H1 (cell line): ENCODE results near the gene PSKH1. TPM values are rescaled to one million over a fixed set of nuclear protein-coding genes. Genes with fewer than 3 reads are reported as not detected.
A peak's percentile ranks its signal among the peaks of the same experiment; 100 is the strongest.

Source experiments
- CTCF ChIA-PET: fragments of 300-600 bp; sonication (Branson Sonifier 250); formaldehyde crosslinking; loops from one replicate; lab custom pipeline; 2021; ENCODE audit not compliant: partially characterized antibody; lab: Charles Lee
- POLR2A ChIA-PET: fragments of 300-600 bp; sonication (Branson Sonifier 250); formaldehyde crosslinking; loops from one replicate; lab custom pipeline; 2021; ENCODE audit warnings: inconsistent platforms; ENCODE audit not compliant: partially characterized antibody; lab: Charles Lee
- DNase-seq, 2 experiments: peaks; one replicate each; pipeline versions ENCODE4 v3.0.0 to v3.0.0-alpha.2; 2010 to 2022; ENCODE audit warnings: low spot score in 2 of 2, low read depth in 1 of 2, mixed read lengths in 1 of 2
- FAIRE-seq: peaks from 2 replicates; lab custom pipeline; 2011; peaks lifted over from hg19 to GRCh38; lab: Jason Lieb, UNC
- H2AFZ ChIP-seq: 2 replicates; pipeline ENCODE4 v1.8.1; 2012; ENCODE audit warnings: low read length, inconsistent platforms
- H2AK5ac ChIP-seq: 2 replicates; pipeline ENCODE4 v1.6.1; 2013; ENCODE audit warnings: low read depth, low read length
- H2BK120ac ChIP-seq: replicated peaks from 2 replicates; pipeline ENCODE3; 2013; ENCODE audit warnings: low read depth, low read length, inconsistent platforms
- H2BK12ac ChIP-seq: 2 replicates; pipeline ENCODE4 v1.6.1; 2013; ENCODE audit warnings: low read depth, low read length
- H2BK15ac ChIP-seq: 2 replicates; pipeline ENCODE4 v1.6.1; 2013; ENCODE audit warnings: low read length
- H2BK20ac ChIP-seq: 2 replicates; pipeline ENCODE4 v1.6.1; 2013; ENCODE audit warnings: low read length
- H2BK5ac ChIP-seq: 2 replicates; pipeline ENCODE4 v1.6.1; 2013; ENCODE audit warnings: low read depth, low read length
- H3K14ac ChIP-seq: 2 replicates; pipeline ENCODE4 v1.6.1; 2013; ENCODE audit warnings: inconsistent platforms; ENCODE audit not compliant: insufficient read length
- H3K18ac ChIP-seq: 2 replicates; pipeline ENCODE4 v1.6.1; 2013; ENCODE audit warnings: low read length; ENCODE audit errors: extremely low read depth
- H3K23ac ChIP-seq: 2 replicates; pipeline ENCODE4 v1.6.1; 2013; ENCODE audit warnings: inconsistent platforms; ENCODE audit not compliant: insufficient read length
- H3K23me2 ChIP-seq: 2 replicates; pipeline ENCODE4 v1.6.1; 2013; ENCODE audit warnings: low read depth, low read length
- H3K27ac ChIP-seq: 2 replicates; pipeline ENCODE4 v1.6.1; 2011; ENCODE audit warnings: low read depth, low read length, inconsistent platforms
- H3K27me3 ChIP-seq, 4 experiments: replicated peaks in 1 of 4; 1 replicate in 1 of 4; 2 replicates in 3 of 4; pipeline versions ENCODE4 v1.6.1 to v1.8.1; 2011 to 2013; ENCODE audit warnings: low read length in 3 of 4, mild to moderate bottlenecking in 3 of 4, inconsistent platforms in 2 of 4, mixed read lengths in 2 of 4, moderate library complexity in 1 of 4; ENCODE audit not compliant: control insufficient read depth in 3 of 4, insufficient read depth in 3 of 4; ENCODE audit errors: extremely low read depth in 1 of 4
- H3K36me3 ChIP-seq, 4 experiments: 2 replicates each; pipeline versions ENCODE4 v1.6.1 to v1.8.1; 2011 to 2013; ENCODE audit warnings: mild to moderate bottlenecking in 4 of 4, low read length in 3 of 4, moderate library complexity in 2 of 4, control low read depth in 1 of 4, inconsistent platforms in 1 of 4; ENCODE audit not compliant: insufficient read depth in 4 of 4, control insufficient read depth in 2 of 4
- H3K4ac ChIP-seq: replicated peaks from 2 replicates; pipeline ENCODE3; 2013; ENCODE audit warnings: low read length, low read depth, mixed read lengths, inconsistent platforms; ENCODE audit not compliant: insufficient read length
- H3K4me1 ChIP-seq, 4 experiments: replicated peaks in 1 of 4; 1 replicate in 1 of 4; 2 replicates in 3 of 4; pipeline versions ENCODE4 v1.6.1 to v1.8.1; 2011 to 2013; ENCODE audit warnings: low read length in 3 of 4, inconsistent platforms in 2 of 4, mixed read lengths in 1 of 4; ENCODE audit not compliant: insufficient read depth in 4 of 4, control insufficient read depth in 3 of 4
- H3K4me2 ChIP-seq, 2 experiments: 2 replicates each; pipeline versions ENCODE4 v1.6.1 to v1.8.1; 2011 to 2013; ENCODE audit warnings: low read depth in 2 of 2, low read length in 2 of 2, control low read depth in 1 of 2, inconsistent platforms in 1 of 2, mild to moderate bottlenecking in 1 of 2; ENCODE audit not compliant: insufficient read depth in 1 of 2
- H3K4me3 ChIP-seq, 4 experiments: fragments of 200-600, 300-600 bp in 1 of 4; sonication (generic), shearing (Covaris generic), sonication (Bioruptor Twin) in 1 of 4; 2 replicates each; pipeline versions ENCODE4 v1.5.1 to v1.8.1; 2011 to 2016; ENCODE audit warnings: low read length in 4 of 4, low read depth in 3 of 4, control low read depth in 2 of 4, inconsistent platforms in 2 of 4, mild to moderate bottlenecking in 2 of 4, mixed read lengths in 1 of 4, moderate library complexity in 1 of 4; ENCODE audit not compliant: insufficient read depth in 2 of 4; ENCODE audit errors: extremely low read depth in 1 of 4
- H3K56ac ChIP-seq: replicated peaks from 2 replicates; pipeline ENCODE3; 2013; ENCODE audit warnings: low read depth, mild to moderate bottlenecking, mixed read lengths, low read length, inconsistent platforms; ENCODE audit not compliant: insufficient read length
- H3K79me1 ChIP-seq: 2 replicates; pipeline ENCODE4 v1.6.1; 2013; ENCODE audit warnings: low read depth, low read length, control low read depth
- H3K79me2 ChIP-seq, 2 experiments: 2 replicates each; pipeline versions ENCODE4 v1.6.1 to v1.8.1; 2012 to 2013; ENCODE audit warnings: low read length in 2 of 2, mild to moderate bottlenecking in 2 of 2, inconsistent platforms in 1 of 2; ENCODE audit not compliant: insufficient read depth in 2 of 2, control insufficient read depth in 1 of 2
- H3K9ac ChIP-seq, 4 experiments: replicated peaks in 1 of 4; 1 replicate in 1 of 4; 2 replicates in 3 of 4; pipeline versions ENCODE4 v1.6.1 to v1.8.1; 2011 to 2013; ENCODE audit warnings: low read depth in 3 of 4, low read length in 3 of 4, control low read depth in 2 of 4, mild to moderate bottlenecking in 2 of 4, moderate library complexity in 2 of 4, inconsistent platforms in 1 of 4; ENCODE audit errors: extremely low read depth in 1 of 4
- H3K9me3 ChIP-seq, 2 experiments: 2 replicates each; pipeline versions ENCODE4 v1.6.1 to v1.8.1; 2012 to 2013; ENCODE audit warnings: mild to moderate bottlenecking in 2 of 2, moderate library complexity in 2 of 2, control low read depth in 1 of 2, inconsistent platforms in 1 of 2, low read depth in 1 of 2, low read length in 1 of 2, mixed read lengths in 1 of 2; ENCODE audit not compliant: insufficient read depth in 2 of 2
- H4K20me1 ChIP-seq, 2 experiments: replicated peaks in 1 of 2; 2 replicates each; pipeline versions ENCODE3 to v1.8.1; 2011 to 2013; ENCODE audit warnings: inconsistent platforms in 2 of 2, low read length in 2 of 2, mild to moderate bottlenecking in 1 of 2; ENCODE audit not compliant: insufficient read depth in 2 of 2, control insufficient read depth in 1 of 2
- H4K5ac ChIP-seq: 2 replicates; pipeline ENCODE4 v1.6.1; 2013; ENCODE audit warnings: low read length, low read depth, mixed read lengths, inconsistent platforms; ENCODE audit not compliant: insufficient read length
- H4K8ac ChIP-seq: 2 replicates; pipeline ENCODE4 v1.8.0; 2013; ENCODE audit warnings: mild to moderate bottlenecking, moderate library complexity, low read length, inconsistent platforms; ENCODE audit not compliant: insufficient read depth; ENCODE audit errors: extremely low read depth
- H4K91ac ChIP-seq: replicated peaks from 2 replicates; pipeline ENCODE3; 2013; ENCODE audit warnings: low read length, mixed read lengths, inconsistent platforms; ENCODE audit not compliant: insufficient read length
- CBX5 ChIP-seq: fragments of 300-800, 300-1000 bp; sonication (generic); IDR thresholded peaks from 2 replicates; pipeline ENCODE4 v1.7.1; 2016; ENCODE audit warnings: antibody characterized with exemption, low read length, low read depth
- CTCF ChIP-seq, 3 experiments: IDR thresholded peaks; 1 replicate in 2 of 3; 2 replicates in 1 of 3; pipeline versions ENCODE4 v1.5.1 to v1.6.1; 2011; ENCODE audit warnings: low read length in 3 of 3, mild to moderate bottlenecking in 3 of 3, inconsistent platforms in 2 of 3, low read depth in 1 of 3, moderate library complexity in 1 of 3; ENCODE audit not compliant: insufficient read depth in 1 of 3; ENCODE audit errors: control extremely low read depth in 1 of 3
- FOSL1 ChIP-seq: IDR thresholded peaks from 2 replicates; pipeline ENCODE4 v1.6.1; 2011; ENCODE audit warnings: mild to moderate bottlenecking, low read depth, low read length, moderate library complexity; ENCODE audit not compliant: insufficient read depth
- GTF2F1 ChIP-seq: IDR thresholded peaks from 2 replicates; pipeline ENCODE4 v1.6.1; 2012; ENCODE audit warnings: low read depth, low read length, improper control_type of control experiment, borderline replicate concordance
- RAD21 ChIP-seq, 2 experiments: IDR thresholded peaks in 1 of 2; conservative IDR thresholded peaks in 1 of 2; 2 replicates each; pipeline ENCODE4 v1.6.1; 2011; ENCODE audit warnings: low read depth in 2 of 2, low read length in 2 of 2, improper control_type of control experiment in 1 of 2, inconsistent platforms in 1 of 2, mild to moderate bottlenecking in 1 of 2, moderate library complexity in 1 of 2
- RXRA ChIP-seq: IDR thresholded peaks from 2 replicates; pipeline ENCODE4 v1.6.1; 2011; ENCODE audit warnings: low read depth, mild to moderate bottlenecking, low read length, moderate library complexity; ENCODE audit not compliant: insufficient read depth
- SUZ12 ChIP-seq: fragments of 200-600 bp; sonication (generic); IDR thresholded peaks from 2 replicates; pipeline ENCODE4 v1.6.1; 2012; ENCODE audit warnings: mild to moderate bottlenecking, inconsistent platforms, low read length, moderate library complexity, mixed read lengths
- YY1 ChIP-seq: IDR thresholded peaks from 2 replicates; pipeline ENCODE4 v1.6.1; 2011; ENCODE audit warnings: low read depth, mild to moderate bottlenecking, low read length
- WGBS, 2 experiments: shearing (Covaris generic) in 1 of 2; methylation state at CpG; one replicate each; pipeline versions ENCODE4 v1.1.6 to v1.1.7; 2013 to 2015; ENCODE audit warnings: low lambda C conversion rate in 2 of 2, mixed read lengths in 2 of 2, inconsistent platforms in 1 of 2, low coverage in 1 of 2, missing lambda C conversion rate in 1 of 2; ENCODE audit not compliant: insufficient replicate concordance in 2 of 2, insufficient coverage in 1 of 2, insufficient read length in 1 of 2; ENCODE audit errors: extremely low coverage in 1 of 2, missing lambda C conversion rate in 1 of 2; 5-methylcytosine and 5-hydroxymethylcytosine counted together
- polyA plus RNA-seq, 7 experiments: library from polyadenylated mRNA; depleted of rRNA in 3 of 7; stranded (reverse) in 5 of 7; unstranded in 2 of 7; fragments of >200 nt in 5 of 7; fragments of 200-250 nt in 2 of 7; gene quantifications; 1 replicate in 5 of 7; 2 replicates in 1 of 7; 4 replicates in 1 of 7; pipeline versions ENCODE4 v1.2.1 to v1.2.3, GENCODE V29; 2011 to 2013; ENCODE audit warnings: missing spikeins in 2 of 7, mixed read lengths in 2 of 7
- total RNA-seq: library from RNA; stranded (reverse); fragmentation: NEBNext Ultra II Directional; extraction: Animal tissue kit (Norgen Biotek cat#: 25700); gene quantifications from 2 replicates; pipeline ENCODE4 v1.2.1, GENCODE V29; 2021

PSKH1 gene
- total and polyA plus RNA-seq, 2 of the 8 experiments (the other 6 are each of a cell fraction or from before 2014, with no cell fraction given): 24.8 to 51.0 TPM

- Histone ChIP-seq H3K56ac (no peak within 1 kb of the TSS), H2BK15ac (no peak within 1 kb of the TSS), H2AFZ (no peak within 1 kb of the TSS), H4K8ac (peak within 1 kb of the TSS; percentile 80), H3K79me1 (peaks cover 2% of the 10 kb centered on the region; the same call in 1 of the 2 replicates), H3K4ac (no peak within 1 kb of the TSS), H3K9ac (no peak within 1 kb of the TSS), H3K4me2 (no peak within 1 kb of the TSS), H2BK120ac (no peak within 1 kb of the TSS), H3K27me3 (no peaks in the 10 kb centered on the region), H3K23me2 (no peaks in the 10 kb centered on the region), H3K4me1 (no peaks in the 10 kb centered on the region; a peak in 1 of 7 replicates), H2BK5ac (no peak within 1 kb of the TSS), H3K4me3 (no peak within 1 kb of the TSS), H3K79me2 (no peaks in the 10 kb centered on the region), H4K20me1 (peaks cover 15 to 42% of the 10 kb centered on the region in 2 experiments), H2AK5ac (no peak within 1 kb of the TSS), H3K18ac (no peak within 1 kb of the TSS), H3K23ac (no peak within 1 kb of the TSS), H3K14ac (no peak within 1 kb of the TSS), H3K27ac (no peak within 1 kb of the TSS), H3K9me3 (no peaks in the 10 kb centered on the region), H3K36me3 (peaks cover 5 to 35% (median 15%) of the 10 kb centered on the region in 4 experiments; a peak in 6 of 8 replicates), H4K91ac (no peak within 1 kb of the TSS), H2BK12ac (no peak within 1 kb of the TSS), H2BK20ac (no peak within 1 kb of the TSS), H4K5ac (no peak within 1 kb of the TSS)
- CTCF ChIA-PET: interaction anchor here (0.6 to 27.1 kb wide), 20 partner anchors 10 to 756 kb away, joined by 3 to 623 read pairs (median 4); partner anchors contain the start of genes CTRL, EDC4, NRN1L and PSKH1
- POLR2A ChIA-PET: interaction anchor here (0.8 to 6.8 kb wide), 9 partner anchors 8 to 140 kb away, joined by 3 to 31 read pairs (median 4); partner anchors contain the start of genes CTRL and PSMB10
- no peak for FAIRE-seq
- DNase-seq: no peak
- WGBS, 2 experiments: 82% methylated on average over 21 of the region's 23 CpGs; no CpG with 5 or more reads in 1 of the 2 experiments
- TF ChIP-seq CTCF (IDR thresholded peaks at IDR 0.05; ENCODE audit: control extremely low read depth in 1 of 3, insufficient read depth in 1 of 3, low read depth in 1 of 3, low read length in 3 of 3) (peak; percentile 26 to 31 (median 30); a peak in 3 of 4 replicates), RAD21 (IDR thresholded peaks at IDR 0.05 in 1 of 2, conservative IDR thresholded peaks at IDR 0.05 in 1 of 2; ENCODE audit: low read depth in 2 of 2, low read length in 2 of 2) (peak in 1 of 2 experiments; percentile 20; a peak in 2 of 4 replicates), YY1 (no peak), SUZ12 (no peak), FOSL1 (no peak), CBX5 (no peak), GTF2F1 (no peak), RXRA (no peak)
Observed at GRCh38 chr16:67943619-67944504, 50.8 kb downstream of the PSKH1 start, which contains the start of gene LCAT. Gene LCAT (minus strand): TSS chr16:67944120. CDS start chr16:67944101, 19 bp downstream.
